Measurements from ENCODE around the gene PLEKHJ1. TPM values are rescaled to one million over a fixed set of nuclear protein-coding genes. Genes with fewer than 3 reads are reported as not detected.

The PLEKHJ1 gene
- total RNA-seq, 4 donors from 2014 or later, result 41.6 to 56.7 (median 51.7) TPM

GRCh38 chr19:2247433-2248101, 11.4 kb upstream of the PLEKHJ1 start:
- Histone ChIP-seq H3K27ac (no peak overlapping the region), H3K4me1 (peaks cover 0 to 62% (median 23%) of the 10 kb centered on the region in 3 donors), H3K4me3 (no peak overlapping the region), H3K36me3 (peaks cover 0 to 68% of the 10 kb centered on the region in 2 donors), H3K9me3 (no peaks in the 10 kb centered on the region), H3K27me3 (peaks cover 35% of the 10 kb centered on the region)
- WGBS, 2 donors (ENCODE audit: low coverage in 1 of 2), result no CpG with 5 or more reads among the region's 28 CpGs
- TF ChIP-seq POLR2A (IDR thresholded peaks at IDR 0.05), result no peak
- no peak for TF ChIP-seq EP300 (IDR thresholded peaks at IDR 0.05)
- TF ChIP-seq CTCF (IDR thresholded peaks at IDR 0.05), result no peak
- no peak for TF ChIP-seq POLR2AphosphoS5 (IDR thresholded peaks at IDR 0.05)
- ATAC-seq, result no peak

- Histone ChIP-seq H3K4me1 (peaks cover 0 to 62% (median 20%) of the 10 kb centered on the region in 3 donors), H3K27me3 (peaks cover 28% of the 10 kb centered on the region), H3K36me3 (peaks cover 0 to 68% of the 10 kb centered on the region in 2 donors), H3K27ac (no peak overlapping the region), H3K9me3 (no peaks in the 10 kb centered on the region), H3K4me3 (no peak overlapping the region)
- no CpG with 5 or more reads among the region's 26 CpGs for WGBS, 2 donors (ENCODE audit: low coverage in 1 of 2)
- no peak for ATAC-seq
- TF ChIP-seq CTCF (IDR thresholded peaks at IDR 0.05) (no peak), EP300 (IDR thresholded peaks at IDR 0.05) (no peak), POLR2A (IDR thresholded peaks at IDR 0.05) (no peak), POLR2AphosphoS5 (IDR thresholded peaks at IDR 0.05) (no peak)
Measured at GRCh38 chr19:2246801-2247361, 10.8 kb upstream of the PLEKHJ1 start.

- H3K4me1 ChIP-seq, result peaks cover 0 to 62% (median 20%) of the 10 kb centered on the region in 3 donors
- H3K36me3 ChIP-seq, result peaks cover 0 to 68% of the 10 kb centered on the region in 2 donors
- no peak overlapping the region for H3K4me3 ChIP-seq
- TF ChIP-seq POLR2A (IDR thresholded peaks at IDR 0.05) (no peak), EP300 (IDR thresholded peaks at IDR 0.05) (no peak), CTCF (IDR thresholded peaks at IDR 0.05) (no peak), POLR2AphosphoS5 (IDR thresholded peaks at IDR 0.05) (no peak)
- 90 to 100% methylated on average over 1 to 2 of the region's 25 CpGs for whole genome bisulfite sequencing, 2 donors (ENCODE audit: low coverage in 1 of 2)
- ATAC-seq, result no peak
- no peak overlapping the region for H3K27ac ChIP-seq
- H3K9me3 ChIP-seq, result no peaks in the 10 kb centered on the region
- peaks cover 20% of the 10 kb centered on the region for H3K27me3 ChIP-seq
Measured at GRCh38 chr19:2246014-2246620, 10.0 kb upstream of the PLEKHJ1 start.

- peaks cover 12% of the 10 kb centered on the region for H3K27me3 ChIP-seq
- no peaks in the 10 kb centered on the region for H3K9me3 ChIP-seq
- TF ChIP-seq POLR2AphosphoS5 (IDR thresholded peaks at IDR 0.05), result no peak
- no peak for TF ChIP-seq POLR2A (IDR thresholded peaks at IDR 0.05)
- no peak for TF ChIP-seq EP300 (IDR thresholded peaks at IDR 0.05)
- TF ChIP-seq CTCF (IDR thresholded peaks at IDR 0.05), result no peak
- H3K4me3 ChIP-seq, result no peak overlapping the region
- 70 to 95% methylated on average over 2 to 11 of the region's 15 CpGs for WGBS, 2 donors (ENCODE audit: low coverage in 1 of 2)
- H3K36me3 ChIP-seq, result peaks cover 0 to 68% of the 10 kb centered on the region in 2 donors
- H3K4me1 ChIP-seq, result peaks cover 0 to 62% (median 19%) of the 10 kb centered on the region in 3 donors
- H3K27ac ChIP-seq, result no peak overlapping the region
- ATAC-seq, result no peak
Measured at GRCh38 chr19:2245273-2245672, 9.1 kb upstream of the PLEKHJ1 start.

Data from gastroesophageal sphincter (tissue), 4 donors.